GM21576 (cell line): ENCODE data around the gene ARL5A.
"Not testable (repeated sequence)": the region's sequence is repeated elsewhere in the genome, so short reads cannot be mapped to it uniquely, and the experiment has no call there.

ENCODE experiments used
- ATAC-seq: cut with Tn5 transposase; IDR thresholded peaks from one replicate; pipeline ENCODE4 v1.9.1; 2021; ENCODE audit warnings: mild to moderate bottlenecking, moderate library complexity; ENCODE audit not compliant: unreplicated experiment

The ARL5A gene

GRCh38 chr2:151828143-151828889 lies at the start of gene ARL5A:
TSS of gene ARL5A (minus strand) at chr2:151828421. CDS start at chr2:151828176, 245 bp downstream.
- ATAC-seq = peak; percentile 92

- not testable (repeated sequence) for ATAC-seq
Measured at GRCh38 chr2:151875631-151876030, 47.4 kb upstream of the ARL5A start.

GRCh38 chr2:151872463-151872862 lies 44.2 kb upstream of the ARL5A start:
- no peak for ATAC-seq

GRCh38 chr2:151869291-151869690 lies 41.1 kb upstream of the ARL5A start:
- ATAC-seq = no peak

GRCh38 chr2:151862700-151863099 lies 34.5 kb upstream of the ARL5A start:
- ATAC-seq = peak; percentile 99

- no peak for ATAC-seq
Measured at GRCh38 chr2:151861174-151861573, 33.0 kb upstream of the ARL5A start.

- ATAC-seq = no peak
Measured at GRCh38 chr2:151860613-151861146, 32.5 kb upstream of the ARL5A start.

- ATAC-seq = no peak
Measured at GRCh38 chr2:151860210-151860609, 32.0 kb upstream of the ARL5A start.

GRCh38 chr2:151857650-151858049 lies 29.4 kb upstream of the ARL5A start:
- ATAC-seq = no peak

- ATAC-seq = no peak
Measured at GRCh38 chr2:151855111-151855510, 26.9 kb upstream of the ARL5A start.

- no peak for ATAC-seq
Measured at GRCh38 chr2:151853070-151853758, 25.0 kb upstream of the ARL5A start.

- ATAC-seq = no peak
Measured at GRCh38 chr2:151852260-151853069, 24.2 kb upstream of the ARL5A start.

GRCh38 chr2:151851761-151852160 lies 23.5 kb upstream of the ARL5A start:
- ATAC-seq = no peak

GRCh38 chr2:151849413-151850010 lies 21.3 kb upstream of the ARL5A start:
- ATAC-seq = no peak

- ATAC-seq = peak; percentile 65
Measured at GRCh38 chr2:151845884-151846283, 17.7 kb upstream of the ARL5A start.

GRCh38 chr2:151845481-151845880 lies 17.3 kb upstream of the ARL5A start:
- ATAC-seq = no peak

- ATAC-seq = no peak
Measured at GRCh38 chr2:151844211-151844896, 16.1 kb upstream of the ARL5A start.

- ATAC-seq = no peak
Measured at GRCh38 chr2:151843691-151844061, 15.5 kb upstream of the ARL5A start.

- ATAC-seq = peak; percentile 22
Measured at GRCh38 chr2:151842830-151843690, 14.8 kb upstream of the ARL5A start.
